ENCODE results near the gene C2orf81.
A peak's percentile ranks its signal among the peaks of the same experiment; 100 is the strongest.

C2orf81 gene

GRCh38 chr2:74438248-74438647, 16.8 kb upstream of the C2orf81 start:
- H3K4me1 Mint-ChIP-seq (ENCODE audit: low read depth) = peaks cover 9% of the 10 kb centered on the region
- no peak overlapping the region for H3K4me3 Mint-ChIP-seq
- peaks cover 2% of the 10 kb centered on the region for H3K36me3 Mint-ChIP-seq (ENCODE audit: low read depth)
- H3K9me3 Mint-ChIP-seq = no peaks in the 10 kb centered on the region
- peak overlapping the region; percentile 45 for H3K27ac Mint-ChIP-seq
- peaks cover 35% of the 10 kb centered on the region for H3K27me3 Mint-ChIP-seq (ENCODE audit: low read depth)

GRCh38 chr2:74436848-74437695, 15.7 kb upstream of the C2orf81 start:
- Mint-ChIP-seq H3K9me3 (no peaks in the 10 kb centered on the region), H3K4me1 (ENCODE audit: low read depth) (peaks cover 8% of the 10 kb centered on the region), H3K36me3 (ENCODE audit: low read depth) (no peaks in the 10 kb centered on the region), H3K27me3 (ENCODE audit: low read depth) (peaks cover 27% of the 10 kb centered on the region), H3K27ac (no peak overlapping the region), H3K4me3 (no peak overlapping the region)

- H3K4me1 Mint-ChIP-seq (ENCODE audit: low read depth) = peaks cover 8% of the 10 kb centered on the region
- H3K36me3 Mint-ChIP-seq (ENCODE audit: low read depth) = no peaks in the 10 kb centered on the region
- no peak overlapping the region for H3K4me3 Mint-ChIP-seq
- no peaks in the 10 kb centered on the region for H3K9me3 Mint-ChIP-seq
- no peak overlapping the region for H3K27ac Mint-ChIP-seq
- peaks cover 26% of the 10 kb centered on the region for H3K27me3 Mint-ChIP-seq (ENCODE audit: low read depth)
Measured at GRCh38 chr2:74436111-74436805, 14.8 kb upstream of the C2orf81 start.

GRCh38 chr2:74430502-74430901, 9.1 kb upstream of the C2orf81 start:
- no peak overlapping the region for H3K27ac Mint-ChIP-seq
- no peak overlapping the region for H3K4me3 Mint-ChIP-seq
- H3K27me3 Mint-ChIP-seq (ENCODE audit: low read depth) = no peaks in the 10 kb centered on the region
- H3K9me3 Mint-ChIP-seq = no peaks in the 10 kb centered on the region
- H3K4me1 Mint-ChIP-seq (ENCODE audit: low read depth) = peaks cover 6% of the 10 kb centered on the region
- peaks cover 11% of the 10 kb centered on the region for H3K36me3 Mint-ChIP-seq (ENCODE audit: low read depth)

- peaks cover 12% of the 10 kb centered on the region for H3K36me3 Mint-ChIP-seq (ENCODE audit: low read depth)
Measured at GRCh38 chr2:74429487-74430451, 8.3 kb upstream of the C2orf81 start.

GRCh38 chr2:74428675-74429074, 7.3 kb upstream of the C2orf81 start:
- Mint-ChIP-seq H3K27me3 (ENCODE audit: low read depth) (no peaks in the 10 kb centered on the region), H3K27ac (no peak overlapping the region), H3K4me3 (no peak overlapping the region), H3K9me3 (no peaks in the 10 kb centered on the region), H3K4me1 (ENCODE audit: low read depth) (peaks cover 10% of the 10 kb centered on the region), H3K36me3 (ENCODE audit: low read depth) (peaks cover 12% of the 10 kb centered on the region)

More at GRCh38 chr2:74429487-74430451, 8.3 kb upstream of the C2orf81 start:
- Mint-ChIP-seq H3K9me3 (no peaks in the 10 kb centered on the region), H3K27me3 (ENCODE audit: low read depth) (no peaks in the 10 kb centered on the region), H3K27ac (no peak overlapping the region), H3K4me3 (no peak overlapping the region), H3K4me1 (ENCODE audit: low read depth) (peaks cover 7% of the 10 kb centered on the region)

- peaks cover 20% of the 10 kb centered on the region for H3K4me1 Mint-ChIP-seq (ENCODE audit: low read depth)
- no peaks in the 10 kb centered on the region for H3K9me3 Mint-ChIP-seq
- H3K27ac Mint-ChIP-seq = no peak overlapping the region
Measured at GRCh38 chr2:74427551-74427950, 6.1 kb upstream of the C2orf81 start.

GRCh38 chr2:74426181-74426758, 4.9 kb upstream of the C2orf81 start:
- Mint-ChIP-seq H3K9me3 (no peaks in the 10 kb centered on the region), H3K4me1 (ENCODE audit: low read depth) (peaks cover 21% of the 10 kb centered on the region), H3K27ac (no peak overlapping the region), H3K36me3 (ENCODE audit: low read depth) (peaks cover 12% of the 10 kb centered on the region), H3K27me3 (ENCODE audit: low read depth) (no peaks in the 10 kb centered on the region), H3K4me3 (no peak overlapping the region)

More at GRCh38 chr2:74427551-74427950, 6.1 kb upstream of the C2orf81 start:
- H3K4me3 Mint-ChIP-seq = no peak overlapping the region
- H3K36me3 Mint-ChIP-seq (ENCODE audit: low read depth) = peaks cover 12% of the 10 kb centered on the region
- no peaks in the 10 kb centered on the region for H3K27me3 Mint-ChIP-seq (ENCODE audit: low read depth)

GRCh38 chr2:74425523-74425922, 4.1 kb upstream of the C2orf81 start:
- Mint-ChIP-seq H3K36me3 (ENCODE audit: low read depth) (peaks cover 12% of the 10 kb centered on the region), H3K4me3 (no peak overlapping the region), H3K4me1 (ENCODE audit: low read depth) (peaks cover 25% of the 10 kb centered on the region), H3K9me3 (no peaks in the 10 kb centered on the region), H3K27ac (no peak overlapping the region), H3K27me3 (ENCODE audit: low read depth) (no peaks in the 10 kb centered on the region)

GRCh38 chr2:74424995-74425406, 3.6 kb upstream of the C2orf81 start:
- Mint-ChIP-seq H3K4me3 (no peak overlapping the region), H3K4me1 (ENCODE audit: low read depth) (peaks cover 30% of the 10 kb centered on the region), H3K9me3 (no peaks in the 10 kb centered on the region), H3K27ac (no peak overlapping the region), H3K27me3 (ENCODE audit: low read depth) (peaks cover 4% of the 10 kb centered on the region), H3K36me3 (ENCODE audit: low read depth) (peaks cover 12% of the 10 kb centered on the region)

- peaks cover 4% of the 10 kb centered on the region for H3K27me3 Mint-ChIP-seq (ENCODE audit: low read depth)
- peaks cover 31% of the 10 kb centered on the region for H3K4me1 Mint-ChIP-seq (ENCODE audit: low read depth)
- H3K27ac Mint-ChIP-seq = peak overlapping the region; percentile 56
- no peak overlapping the region for H3K4me3 Mint-ChIP-seq
- no peaks in the 10 kb centered on the region for H3K9me3 Mint-ChIP-seq
- H3K36me3 Mint-ChIP-seq (ENCODE audit: low read depth) = peaks cover 12% of the 10 kb centered on the region
Measured at GRCh38 chr2:74424139-74424992, 2.9 kb upstream of the C2orf81 start.

GRCh38 chr2:74423231-74424095, 2.0 kb upstream of the C2orf81 start:
- Mint-ChIP-seq H3K27ac (peak overlapping the region; percentile 99), H3K4me3 (peak overlapping the region; percentile 99), H3K9me3 (no peaks in the 10 kb centered on the region), H3K4me1 (ENCODE audit: low read depth) (peaks cover 31% of the 10 kb centered on the region), H3K36me3 (ENCODE audit: low read depth) (peaks cover 12% of the 10 kb centered on the region), H3K27me3 (ENCODE audit: low read depth) (peaks cover 4% of the 10 kb centered on the region)
